ENCODE data around the gene IGSF21. TPM values are rescaled to one million over a fixed set of nuclear protein-coding genes. Genes with fewer than 3 reads are reported as not detected.

IGSF21 gene
- total and polyA plus RNA-seq, 2 of the 4 experiments (the other 2 are of a cell fraction), result not detected

DNA sequence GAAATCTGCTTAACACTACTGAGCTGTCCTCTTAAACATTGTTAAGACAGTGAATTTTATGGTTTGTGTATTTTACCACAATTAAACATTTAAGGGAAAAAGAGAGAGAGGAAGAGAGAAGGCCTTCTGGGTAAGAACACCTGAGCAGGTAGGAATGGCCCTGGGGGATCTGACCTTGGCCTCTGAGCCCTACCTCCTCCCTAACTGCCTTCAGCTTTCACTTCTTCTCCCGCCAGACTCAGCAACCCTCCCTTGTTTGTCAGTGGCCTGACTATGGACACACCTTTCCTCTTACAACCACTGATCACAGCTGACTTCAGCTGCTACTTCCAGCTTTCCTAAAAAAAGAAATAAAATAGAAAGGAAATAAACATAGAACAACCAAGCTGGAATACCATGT lies 13.5 kb upstream of the IGSF21 start:
- no peak overlapping the region for H2AK9ac ChIP-seq (replicated peaks; ENCODE audit: low read depth, low read length, poor library complexity)
- no peaks in the 10 kb centered on the region for H3K9me1 ChIP-seq (ENCODE audit: insufficient read depth, low read length)
- dilution Hi-C loops (cut with HindIII; ENCODE audit: low sequenced_read_pairs, unreplicated experiment) (no loop called here), intact Hi-C loops (cut with micrococcal nuclease) (no loop called here), in situ Hi-C loops (cut with MboI; ENCODE audit: low sequenced_read_pairs) (no loop called here)
- H3K4ac ChIP-seq (ENCODE audit: low read depth, low read length), result no peak overlapping the region
- H3K4me3 ChIP-seq (ENCODE audit: insufficient read depth, low read depth, low read length), result no peak overlapping the region
- H3K9me3 ChIP-seq (ENCODE audit: control insufficient read depth, insufficient read depth, low read length), result no peaks in the 10 kb centered on the region
- no peak overlapping the region for H2BK120ac ChIP-seq (ENCODE audit: low read depth, low read length)
- H2AK5ac ChIP-seq (ENCODE audit: low read depth, low read length), result no peak overlapping the region
- no CpG with 5 or more reads among the region's 1 CpG for WGBS, 2 experiments (ENCODE audit: extremely low coverage in 2 of 2, insufficient read length in 1 of 2)
- H3K9ac ChIP-seq (ENCODE audit: low read depth, low read length), result no peak overlapping the region
- TF ChIP-seq MAZ (IDR thresholded peaks at IDR 0.05; ENCODE audit: borderline replicate concordance, low read depth, low read length) (no peak), SMC3 (IDR thresholded peaks at IDR 0.05; ENCODE audit: low read depth, low read length) (no peak), CHD1 (IDR thresholded peaks at IDR 0.05; ENCODE audit: low read depth, low read length) (no peak), POLR2A (IDR thresholded peaks at IDR 0.05; ENCODE audit: low read depth, low read length) (no peak), CEBPB (IDR thresholded peaks at IDR 0.05; ENCODE audit: low read depth, low read length) (no peak), CTCF (conservative IDR thresholded peaks at IDR 0.05; ENCODE audit: low read depth, low read length) (no peak), MAFK (IDR thresholded peaks at IDR 0.05; ENCODE audit: low read depth, low read length) (no peak)
- TF ChIP-seq, protein P1, sequence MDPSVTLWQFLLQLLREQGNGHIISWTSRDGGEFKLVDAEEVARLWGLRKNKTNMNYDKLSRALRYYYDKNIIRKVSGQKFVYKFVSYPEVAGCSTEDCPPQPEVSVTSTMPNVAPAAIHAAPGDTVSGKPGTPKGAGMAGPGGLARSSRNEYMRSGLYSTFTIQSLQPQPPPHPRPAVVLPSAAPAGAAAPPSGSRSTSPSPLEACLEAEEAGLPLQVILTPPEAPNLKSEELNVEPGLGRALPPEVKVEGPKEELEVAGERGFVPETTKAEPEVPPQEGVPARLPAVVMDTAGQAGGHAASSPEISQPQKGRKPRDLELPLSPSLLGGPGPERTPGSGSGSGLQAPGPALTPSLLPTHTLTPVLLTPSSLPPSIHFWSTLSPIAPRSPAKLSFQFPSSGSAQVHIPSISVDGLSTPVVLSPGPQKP (IDR thresholded peaks at IDR 0.05; ENCODE audit: borderline replicate concordance, low read depth, low read length), result no peak
- H3K56ac ChIP-seq (ENCODE audit: extremely low read depth, insufficient read depth, low read length), result no peak overlapping the region
- H2BK20ac ChIP-seq (ENCODE audit: low read depth, low read length), result no peak overlapping the region
- no peak overlapping the region for H3K27ac ChIP-seq (ENCODE audit: insufficient read depth, low read length)
- POLR2A ChIA-PET (ENCODE audit: unreplicated experiment), result no interaction called here
- H4K91ac ChIP-seq (ENCODE audit: insufficient read depth, low read depth, low read length), result no peak overlapping the region
- H4K8ac ChIP-seq (ENCODE audit: low read depth in 2 of 2, low read length in 2 of 2), result no peak overlapping the region
- no peaks in the 10 kb centered on the region for H3K36me3 ChIP-seq (ENCODE audit: control insufficient read depth, insufficient read depth, low read length)
- BruUV-seq (replicated peaks), result no TSS peak
- no peak overlapping the region for H4K5ac ChIP-seq (ENCODE audit: low read depth, low read length)
- H2BK15ac ChIP-seq (ENCODE audit: low read depth, low read length), result no peak overlapping the region
- no peak overlapping the region for H3K23ac ChIP-seq (ENCODE audit: low read depth, low read length)
- H3K18ac ChIP-seq (ENCODE audit: low read depth, low read length), result no peak overlapping the region
- no peak overlapping the region for H2AFZ ChIP-seq (replicated peaks; ENCODE audit: low read length, poor library complexity)
- no peak for ATAC-seq (ENCODE audit: low read depth)
- H3K27me3 ChIP-seq (ENCODE audit: control insufficient read depth, insufficient read depth, low read length), result no peaks in the 10 kb centered on the region
- no peak overlapping the region for H3K4me2 ChIP-seq (ENCODE audit: low read depth, low read length)
- no peak overlapping the region for H2BK5ac ChIP-seq (ENCODE audit: low read depth, low read length, poor library complexity, severe bottlenecking)
- H4K20me1 ChIP-seq (ENCODE audit: insufficient read depth, low read length), result no peaks in the 10 kb centered on the region
- CTCF ChIA-PET, result no interaction called here
- no peak for DNase-seq
- no peaks in the 10 kb centered on the region for H3K4me1 ChIP-seq (ENCODE audit: control insufficient read depth, insufficient read depth, low read length)
- no peak overlapping the region for H3K14ac ChIP-seq (replicated peaks; ENCODE audit: low read depth, low read length)
- H3K79me1 ChIP-seq (ENCODE audit: low read depth in 1 of 2, low read length in 2 of 2), result no peaks in the 10 kb centered on the region

Measured in IMR-90 (cell line).